GM19193 (cell line): ENCODE measurements around the gene SLC25A1.

Experiments
- POLR2A ChIP-seq: IDR thresholded peaks from 4 replicates; pipeline ENCODE4 v1.6.1; 2011; ENCODE audit not compliant: insufficient read depth, insufficient read length; ENCODE audit errors: extremely low read depth

Gene SLC25A1

DNA sequence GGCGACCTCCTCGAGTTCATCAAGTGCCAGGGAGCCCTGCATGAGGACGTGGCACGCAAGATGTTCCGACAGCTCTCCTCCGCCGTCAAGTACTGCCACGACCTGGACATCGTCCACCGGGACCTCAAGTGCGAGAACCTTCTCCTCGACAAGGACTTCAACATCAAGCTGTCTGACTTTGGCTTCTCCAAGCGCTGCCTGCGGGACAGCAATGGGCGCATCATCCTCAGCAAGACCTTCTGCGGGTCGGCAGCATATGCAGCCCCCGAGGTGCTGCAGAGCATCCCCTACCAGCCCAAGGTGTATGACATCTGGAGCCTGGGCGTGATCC is 46.9 kb downstream of the SLC25A1 start:
- TF ChIP-seq POLR2A: no peak

DNA sequence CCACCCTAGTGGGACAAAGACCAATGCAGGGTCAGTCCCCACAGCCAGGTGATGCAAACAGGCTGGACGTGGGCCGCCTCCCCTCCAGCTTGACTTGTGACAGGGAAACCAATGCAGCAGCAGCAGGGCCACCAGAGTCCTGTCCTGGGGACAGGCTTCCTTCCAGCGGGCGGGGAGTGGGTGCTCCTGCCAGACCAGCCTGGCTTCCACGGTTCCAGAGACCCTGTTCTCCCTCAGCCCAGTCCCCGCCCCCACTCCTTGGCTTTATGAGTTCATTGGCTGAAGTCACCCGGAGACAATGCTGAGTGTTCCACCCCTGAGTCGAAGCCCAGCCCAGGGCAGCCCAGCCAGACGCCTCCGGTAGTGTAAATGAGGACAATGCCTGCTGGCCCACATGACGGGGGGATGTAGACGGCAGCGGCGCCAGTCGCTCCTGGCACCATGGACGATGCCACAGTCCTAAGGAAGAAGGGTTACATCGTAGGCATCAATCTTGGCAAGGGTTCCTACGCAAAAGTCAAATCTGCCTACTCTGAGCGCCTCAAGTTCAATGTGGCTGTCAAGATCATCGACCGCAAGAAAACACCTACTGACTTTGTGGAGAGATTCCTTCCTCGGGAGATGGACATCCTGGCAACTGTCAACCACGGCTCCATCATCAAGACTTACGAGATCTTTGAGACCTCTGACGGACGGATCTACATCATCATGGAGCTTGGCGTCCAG is 47.4 kb downstream of the SLC25A1 start, which contains the start of gene TSSK2:
TSS of gene TSSK2 (plus strand) at position 350 of the 726 bp plus-strand sequence. CDS start at position 442, 92 bp downstream.
- TF ChIP-seq POLR2A: no peak

GRCh38 chr22:19129871-19130270 is 48.7 kb downstream of the SLC25A1 start:
- TF ChIP-seq POLR2A: no peak

- no peak for TF ChIP-seq POLR2A
Observed at GRCh38 chr22:19128946-19129727, 49.4 kb downstream of the SLC25A1 start.

DNA sequence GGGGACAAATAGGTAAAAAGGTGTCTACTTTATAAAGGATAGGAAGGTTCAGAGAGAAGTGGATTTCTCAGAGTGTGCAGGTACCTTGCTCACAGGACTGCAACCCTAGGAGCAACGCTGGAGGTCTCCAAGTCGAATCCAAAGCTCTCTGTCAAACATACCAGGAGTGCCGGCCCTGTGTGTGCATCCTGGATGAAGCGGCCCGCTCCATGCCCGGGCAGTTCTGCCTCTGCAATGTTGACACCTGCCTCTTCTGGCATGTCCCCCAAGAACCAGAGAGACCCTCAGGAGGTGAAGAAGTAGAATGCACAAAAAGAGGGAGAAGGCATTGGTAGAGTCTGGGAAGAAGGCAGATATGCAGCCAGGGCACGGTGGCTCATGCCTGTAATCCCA is 50.5 kb downstream of the SLC25A1 start:
- no peak for TF ChIP-seq POLR2A

DNA sequence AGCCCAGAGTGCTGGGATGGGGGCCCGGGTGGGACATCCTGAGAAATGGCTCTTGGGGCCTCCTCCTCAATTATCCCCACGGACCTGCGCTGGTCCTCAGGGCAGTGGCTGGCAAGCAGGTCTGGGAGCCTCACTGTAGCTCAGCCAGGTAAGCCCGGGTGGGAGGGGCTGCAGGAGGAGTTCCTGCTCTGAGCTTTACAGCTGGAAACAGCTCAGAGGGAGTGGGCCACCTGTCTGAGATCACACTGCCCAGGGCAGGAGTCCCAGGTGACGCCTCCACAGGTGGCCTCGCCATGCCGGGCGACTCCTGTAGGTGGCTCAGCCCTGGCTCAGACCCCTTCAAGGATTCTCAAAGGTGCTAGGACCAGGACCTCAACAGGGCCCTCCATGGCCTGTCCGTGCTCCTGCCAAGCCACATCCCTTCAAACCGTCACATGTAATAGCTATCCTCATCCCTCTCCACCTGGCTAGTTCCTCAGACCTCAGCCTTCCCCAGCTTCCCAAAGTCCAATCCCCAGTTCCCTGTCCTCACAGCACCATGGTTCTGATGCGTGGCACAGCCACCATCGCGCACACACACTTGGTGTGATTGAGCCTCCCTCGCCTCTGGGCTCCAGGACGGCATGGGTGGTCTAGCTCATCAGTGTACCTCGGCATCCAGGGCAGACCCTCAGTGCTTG is 51.1 kb downstream of the SLC25A1 start:
- no peak for TF ChIP-seq POLR2A

DNA sequence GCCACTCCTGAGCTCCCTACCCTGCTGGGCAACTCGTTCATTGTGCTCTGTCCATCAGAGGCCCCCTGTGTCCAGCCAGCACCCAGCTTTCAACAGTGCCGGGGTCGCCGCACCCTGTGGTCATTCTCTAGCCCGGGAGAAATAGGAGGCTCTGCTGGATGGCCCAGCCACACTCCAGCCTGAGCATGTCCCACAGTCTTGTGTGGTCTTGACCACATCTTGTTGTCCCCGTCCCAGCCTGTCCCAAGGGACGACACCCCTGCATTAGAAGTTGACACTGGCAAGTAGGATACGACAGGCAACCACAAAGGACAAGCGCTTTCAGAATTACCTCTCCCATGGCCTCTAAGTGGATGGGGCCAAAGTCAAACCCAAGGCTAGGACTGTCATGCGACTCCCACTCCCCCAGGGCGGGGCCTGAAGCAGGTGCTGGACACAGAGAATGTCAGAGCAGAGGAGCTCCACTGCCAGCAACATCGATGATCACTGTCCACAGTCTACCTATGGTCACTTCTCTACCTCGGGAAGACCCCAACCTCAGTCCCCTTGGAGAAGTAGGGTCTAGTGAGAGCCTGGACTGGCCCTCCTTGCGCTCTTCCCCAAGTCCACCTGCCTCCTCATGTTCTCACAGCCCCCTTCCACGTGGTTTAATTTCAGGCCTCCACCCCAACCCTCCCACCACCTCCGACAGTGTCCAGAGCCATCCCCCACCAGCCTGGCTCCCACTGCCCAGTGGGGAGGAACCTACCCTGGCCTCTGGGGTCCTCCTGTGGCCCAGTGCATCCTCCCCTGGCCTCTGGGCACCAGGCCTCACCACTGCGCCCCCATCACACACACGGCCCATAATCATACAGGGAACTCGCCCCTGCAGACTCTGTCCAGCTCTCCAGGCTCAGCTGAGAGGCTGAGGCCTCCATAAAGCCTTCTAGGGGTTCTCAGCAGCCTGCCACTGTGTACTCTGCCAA is 51.9 kb downstream of the SLC25A1 start:
- no peak for TF ChIP-seq POLR2A
